ENCODE measurements around the gene FUT8.

The FUT8 gene

GRCh38 chr14:65533736-65534404, 121.3 kb downstream of the FUT8 start:
- no peak for TF ChIP-seq CTCF (IDR thresholded peaks at IDR 0.05; ENCODE audit: low read depth, low read length)
- no peak for DNase-seq (ENCODE audit: low read depth in 2 of 2)
- H3K4me3 ChIP-seq (replicated peaks in 1 of 2; ENCODE audit: low read depth in 2 of 2, low read length in 2 of 2) = no peak overlapping the region

GRCh38 chr14:65536781-65537423, 124.4 kb downstream of the FUT8 start:
- H3K4me3 ChIP-seq (replicated peaks in 1 of 2; ENCODE audit: low read depth in 2 of 2, low read length in 2 of 2) = no peak overlapping the region
- TF ChIP-seq CTCF (IDR thresholded peaks at IDR 0.05; ENCODE audit: low read depth, low read length) = no peak
- no peak for DNase-seq (ENCODE audit: low read depth in 2 of 2)

- no peak for TF ChIP-seq CTCF (IDR thresholded peaks at IDR 0.05; ENCODE audit: low read depth, low read length)
- H3K4me3 ChIP-seq (replicated peaks in 1 of 2; ENCODE audit: low read depth in 2 of 2, low read length in 2 of 2) = no peak overlapping the region
- DNase-seq (ENCODE audit: low read depth in 2 of 2) = no peak
These were observed 136.3 kb downstream of the FUT8 start for GRCh38 chr14:65548878-65549277.

- no peak overlapping the region for H3K4me3 ChIP-seq (replicated peaks in 1 of 2; ENCODE audit: low read depth in 2 of 2, low read length in 2 of 2)
- DNase-seq (ENCODE audit: low read depth in 2 of 2) = no peak
- no peak for TF ChIP-seq CTCF (IDR thresholded peaks at IDR 0.05; ENCODE audit: low read depth, low read length)
These were observed 136.9 kb downstream of the FUT8 start for GRCh38 chr14:65549429-65549828.

- TF ChIP-seq CTCF (IDR thresholded peaks at IDR 0.05; ENCODE audit: low read depth, low read length) = no peak
- DNase-seq (ENCODE audit: low read depth in 2 of 2) = no peak
These were observed 138.5 kb downstream of the FUT8 start for GRCh38 chr14:65550779-65551643.

GRCh38 chr14:65552724-65553123, 140.2 kb downstream of the FUT8 start:
- no peak overlapping the region for H3K4me3 ChIP-seq (replicated peaks in 1 of 2; ENCODE audit: low read depth in 2 of 2, low read length in 2 of 2)
- DNase-seq (ENCODE audit: low read depth in 2 of 2) = no peak
- TF ChIP-seq CTCF (IDR thresholded peaks at IDR 0.05; ENCODE audit: low read depth, low read length) = no peak

More at GRCh38 chr14:65550779-65551643, 138.5 kb downstream of the FUT8 start:
- no peak overlapping the region for H3K4me3 ChIP-seq (replicated peaks in 1 of 2; ENCODE audit: low read depth in 2 of 2, low read length in 2 of 2)

All from cardiac fibroblast (primary cell).